Measurements from ENCODE around the gene NSD1.

DNA sequence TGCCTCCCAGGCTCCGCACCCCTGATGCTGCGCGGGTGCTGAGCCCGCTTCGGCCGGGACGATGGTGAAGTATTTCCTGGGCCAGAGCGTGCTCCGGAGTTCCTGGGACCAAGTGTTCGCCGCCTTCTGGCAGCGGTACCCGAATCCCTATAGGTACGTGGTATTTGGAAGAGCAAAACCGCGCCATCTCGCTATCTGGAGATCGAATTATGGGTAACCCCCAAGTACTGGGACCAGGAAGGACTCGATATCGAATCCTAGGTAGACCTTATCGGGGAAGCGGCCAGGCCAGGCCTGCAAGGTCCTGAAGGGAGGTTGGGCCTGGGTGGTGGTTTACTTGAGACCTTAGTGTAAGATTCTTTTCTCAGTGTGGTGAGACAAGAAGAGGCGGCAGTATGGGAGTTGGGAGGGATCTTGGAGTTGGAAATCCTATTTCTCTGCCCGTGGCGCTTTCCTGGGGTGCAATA is 170.4 kb downstream of the NSD1 start:
- TF ChIP-seq SIN3A (IDR thresholded peaks at IDR 0.05; ENCODE audit: borderline replicate concordance, insufficient read depth, low read length) (no peak), POLR2AphosphoS5 (IDR thresholded peaks at IDR 0.05; ENCODE audit: low read depth, low read length) (no peak), REST (IDR thresholded peaks at IDR 0.05; ENCODE audit: insufficient read depth in 1 of 2, low read depth in 2 of 2, low read length in 2 of 2) (no peak), TAF1 (IDR thresholded peaks at IDR 0.05; ENCODE audit: borderline replicate concordance, insufficient read depth, low read length) (no peak), FOXP2 (optimal IDR thresholded peaks at IDR 0.05; ENCODE audit: borderline replicate concordance, extremely low read depth, extremely low read length, insufficient read depth) (no peak)

All from PFSK-1 (cell line).